K562 (cell line): ENCODE results near the gene CEBPE. TPM values are rescaled to one million over a fixed set of nuclear protein-coding genes. Genes with fewer than 3 reads are reported as not detected.

ENCODE experiments used
- ATAC-seq: fragments of 200-7000 bp; cut with Tn5 transposase; 3 replicates; pipeline ENCODE4 v1.9.1; 2020; ENCODE audit warnings: moderate library complexity
- BruUV-seq: library from RNA; stranded (reverse); fragments of 400-500 nt; replicated peaks from 2 replicates; lab custom pipeline; 2021; lab: Mats Ljungman, UMichigan
- CTCF ChIA-PET: fragments of 300-600 bp; formaldehyde crosslinking; extraction: SDS; loops from one replicate; lab custom pipeline; 2021; ENCODE audit warnings: low intra/inter-chr PET ratio; lab: Yijun Ruan, JAX
- POLR2A ChIA-PET: fragments of 300-600, 350-650 bp; sonication (Branson Sonifier 250); formaldehyde crosslinking; extraction: SDS; loops from one replicate; lab custom pipeline; 2021; ENCODE audit warnings: antibody characterized with exemption, inconsistent platforms; lab: Yijun Ruan, JAX
- DNase-seq, 4 experiments: peaks; one replicate each; pipeline versions ENCODE4 v3.0.0 to v3.0.0-alpha.2; 2011 to 2018; ENCODE audit warnings: low spot score in 3 of 4, mixed read lengths in 3 of 4; ENCODE audit errors: extremely low read depth in 1 of 4
- FAIRE-seq: peaks from 2 replicates; lab custom pipeline; 2011; peaks lifted over from hg19 to GRCh38; lab: Jason Lieb, UNC
- H2AFZ ChIP-seq: 2 replicates; pipeline ENCODE4 v1.6.0; 2011; ENCODE audit warnings: low read depth, low read length, control low read depth, inconsistent platforms
- H3K27ac ChIP-seq: fragments of 200-600 bp; 3 replicates; pipeline ENCODE4 v1.8.0; 2011; ENCODE audit warnings: low read depth, mild to moderate bottlenecking, control low read depth, inconsistent platforms, low read length, moderate library complexity, mixed read lengths; ENCODE audit errors: extremely low read depth
- H3K27me3 ChIP-seq, 2 experiments: fragments of 300-600 bp in 1 of 2; 2 replicates in 1 of 2; 3 replicates in 1 of 2; pipeline versions ENCODE4 v1.6.0 to v1.8.0; 2011; ENCODE audit warnings: inconsistent platforms in 2 of 2, low read length in 2 of 2, mild to moderate bottlenecking in 1 of 2, mixed read lengths in 1 of 2, moderate library complexity in 1 of 2; ENCODE audit not compliant: control insufficient read depth in 2 of 2, insufficient read depth in 2 of 2
- H3K36me3 ChIP-seq: fragments of 300-600 bp; 3 replicates; pipeline ENCODE4 v1.8.0; 2011; ENCODE audit warnings: mild to moderate bottlenecking, low read length, inconsistent platforms; ENCODE audit not compliant: control insufficient read depth, insufficient read depth
- H3K4me1 ChIP-seq, 2 experiments: fragments of 200-600 bp in 1 of 2; replicated peaks in 1 of 2; 2 replicates in 1 of 2; 3 replicates in 1 of 2; pipeline versions ENCODE4 v1.5.1 to v1.8.0; 2011; ENCODE audit warnings: inconsistent platforms in 2 of 2, low read length in 2 of 2, mild to moderate bottlenecking in 1 of 2, mixed read lengths in 1 of 2, moderate library complexity in 1 of 2; ENCODE audit not compliant: control insufficient read depth in 2 of 2, insufficient read depth in 2 of 2
- H3K4me2 ChIP-seq: 2 replicates; pipeline ENCODE4 v1.6.1; 2011; ENCODE audit warnings: low read length, control low read depth, inconsistent platforms, mixed read lengths; ENCODE audit not compliant: insufficient read depth
- H3K4me3 ChIP-seq: fragments of 200-600 bp; sonication (generic), shearing (Covaris generic); 2 replicates; pipeline ENCODE4 v1.5.1; 2016; ENCODE audit warnings: control low read depth, inconsistent platforms
- H3K79me2 ChIP-seq: fragments of 200-600 bp; 3 replicates; pipeline ENCODE4 v1.8.0; 2011; ENCODE audit warnings: low read length, inconsistent platforms; ENCODE audit not compliant: control insufficient read depth, insufficient read depth
- H3K9ac ChIP-seq, 2 experiments: 2 replicates each; pipeline versions ENCODE4 v1.6.0 to v1.6.1; 2011; ENCODE audit warnings: low read depth in 2 of 2, low read length in 2 of 2, control low read depth in 1 of 2, inconsistent platforms in 1 of 2, mild to moderate bottlenecking in 1 of 2, mixed read lengths in 1 of 2; ENCODE audit not compliant: insufficient read depth in 1 of 2
- H3K9me1 ChIP-seq: one replicate; pipeline ENCODE4 v1.6.0; 2011; ENCODE audit warnings: inconsistent platforms, mild to moderate bottlenecking, low read length, moderate library complexity; ENCODE audit not compliant: control insufficient read depth, insufficient read depth
- H3K9me3 ChIP-seq: replicated peaks from 2 replicates; pipeline ENCODE4 v1.5.1; 2011; ENCODE audit warnings: low read depth, low read length, inconsistent platforms; ENCODE audit not compliant: control insufficient read depth, insufficient read depth
- H4K20me1 ChIP-seq: replicated peaks from 2 replicates; pipeline ENCODE4 v1.6.1; 2011; ENCODE audit warnings: low read length, inconsistent platforms, mixed read lengths; ENCODE audit not compliant: control insufficient read depth, insufficient read depth
- BDP1 ChIP-seq: IDR thresholded peaks from 3 replicates; pipeline ENCODE4 v1.6.1; 2011; ENCODE audit not compliant: insufficient read length, insufficient read depth
- CBFA2T2 ChIP-seq: fragments of 450-650 bp; conservative IDR thresholded peaks from 2 replicates; pipeline ENCODE4 v1.6.1; 2017; ENCODE audit warnings: mild to moderate bottlenecking
- CHD4 ChIP-seq: fragments of 200-600 bp; sonication (generic); IDR thresholded peaks from 3 replicates; pipeline ENCODE4 v1.6.1; 2012; ENCODE audit warnings: low read depth, mild to moderate bottlenecking, mixed read lengths, low read length, inconsistent platforms; ENCODE audit not compliant: insufficient read depth, insufficient replicate concordance, poor library complexity, severe bottlenecking
- ETV6 ChIP-seq, 3 experiments: fragments of 150-350 bp in 1 of 3; sonication (generic) in 1 of 3; formaldehyde crosslinking in 1 of 3; IDR thresholded peaks; 2 replicates each; pipeline versions ENCODE4 v1.6.1 to v1.8.0; 2014 to 2022; ENCODE audit warnings: borderline replicate concordance in 2 of 3, low read depth in 2 of 3, antibody characterized with exemption in 1 of 3, low read length in 1 of 3, mild to moderate bottlenecking in 1 of 3, missing genetic modification reagents in 1 of 3
- GABPA ChIP-seq: fragments of 200-800 bp; sonication (Bioruptor generic); conservative IDR thresholded peaks from 2 replicates; pipeline ENCODE4 v1.6.1; 2016; ENCODE audit warnings: low read depth, missing genetic modification characterization, missing compliant biosample characterization
- GTF3C2 ChIP-seq: IDR thresholded peaks from 3 replicates; pipeline ENCODE4 v1.6.1; 2011; ENCODE audit warnings: borderline replicate concordance, mild to moderate bottlenecking, moderate library complexity; ENCODE audit not compliant: insufficient read length; ENCODE audit errors: extremely low read depth
- HDAC8 ChIP-seq: fragments of 450-650 bp; IDR thresholded peaks from 2 replicates; pipeline ENCODE4 v1.6.1; 2016; ENCODE audit warnings: mild to moderate bottlenecking, missing genetic modification characterization, moderate library complexity, missing compliant biosample characterization
- MBD2 ChIP-seq: sonication (generic); IDR thresholded peaks from 2 replicates; pipeline ENCODE4 v1.6.1; 2016; ENCODE audit warnings: low read depth, borderline replicate concordance
- NFRKB ChIP-seq: fragments of 450-650 bp; IDR thresholded peaks from 2 replicates; pipeline ENCODE4 v1.6.1; 2016; ENCODE audit warnings: low read depth
- RBM25 ChIP-seq: fragments of 200-400 bp; formaldehyde crosslinking; IDR thresholded peaks from 2 replicates; pipeline ENCODE4 v1.6.1; 2018; ENCODE audit warnings: low read length, low read depth, moderate library complexity; ENCODE audit not compliant: severe bottlenecking
- STAG1 ChIP-seq: sonication (generic); formaldehyde crosslinking; IDR thresholded peaks from 2 replicates; pipeline ENCODE4 v1.5.0; 2020; ENCODE audit warnings: missing genetic modification reagents, borderline replicate concordance
- ZNF639 ChIP-seq, 2 experiments: fragments of 200-800 bp in 1 of 2; sonication (Bioruptor generic) in 1 of 2; sonication (generic) in 1 of 2; formaldehyde crosslinking in 1 of 2; IDR thresholded peaks in 1 of 2; conservative IDR thresholded peaks in 1 of 2; 2 replicates each; pipeline versions ENCODE4 v1.5.0 to v1.6.1; 2016 to 2020; ENCODE audit warnings: missing compliant biosample characterization in 1 of 2, missing genetic modification characterization in 1 of 2, missing genetic modification reagents in 1 of 2
- ZNF644 ChIP-seq: fragments of 200-800 bp; sonication (Bioruptor generic); IDR thresholded peaks from 2 replicates; pipeline ENCODE4 v1.6.1; 2016; ENCODE audit warnings: low read depth, missing genetic modification characterization, missing compliant biosample characterization
- ZNF717 ChIP-seq: fragments of 250-450 bp; sonication (Bioruptor Pico); IDR thresholded peaks from 2 replicates; pipeline ENCODE4 v1.5.0; 2021
- ZNF75A ChIP-seq: fragments of 450-650 bp; formaldehyde crosslinking; IDR thresholded peaks from 2 replicates; pipeline ENCODE4 v1.4.0; 2020; ENCODE audit warnings: mild to moderate bottlenecking
- WGBS: fragments of 100-300 bp; shearing (Covaris generic); methylation state at CpG from one replicate; pipeline ENCODE4 v1.1.6; 2016; ENCODE audit warnings: low coverage, mixed read lengths; ENCODE audit not compliant: insufficient coverage; ENCODE audit errors: missing lambda C conversion rate; 5-methylcytosine and 5-hydroxymethylcytosine counted together
- in situ Hi-C: fragments of 300-500 bp; cut with MboI; formaldehyde crosslinking; loops from 4 replicates; pipeline ENCODE4 v1.15.0; 2018; ENCODE audit warnings: inconsistent platforms, mixed read lengths
- intact Hi-C: fragments of 100-400 bp; cut with micrococcal nuclease; formaldehyde crosslinking; loops from 2 replicates; pipeline ENCODE4 v1.14.2; 2022
- polyA plus RNA-seq, 8 experiments: library from polyadenylated mRNA; depleted of rRNA in 4 of 8; stranded (reverse) in 5 of 8; unstranded in 3 of 8; fragments of >200 nt; fragmentation: Nextera tagmentation in 2 of 8; fragmentation: Illumina TruSeq in 1 of 8; extraction: Ambion mirVana in 2 of 8; extraction: Trizol in 1 of 8; gene quantifications; 2 replicates each; pipeline versions ENCODE4 v1.2.1 to v1.2.3, GENCODE V29; 2011 to 2014; ENCODE audit warnings: inconsistent platforms in 1 of 8, missing spikeins in 1 of 8
- total RNA-seq, 7 experiments: library from RNA; depleted of rRNA in 6 of 7; stranded (reverse); fragments of >200 nt in 6 of 7; fragmentation: Illumina TruSeq in 2 of 7; extraction: Trizol in 2 of 7; gene quantifications; 2 replicates each; pipeline versions ENCODE4 v1.2.1 to v1.2.3, GENCODE V29; 2011 to 2021; ENCODE audit warnings: low replicate concordance in 1 of 7
- TF ChIP-seq, protein P1 (sequence below): fragments of 450-650 bp; formaldehyde crosslinking; IDR thresholded peaks from 2 replicates; pipeline ENCODE4 v1.4.0; 2020; ENCODE audit warnings: mild to moderate bottlenecking, mixed read lengths

The CEBPE gene
- total and polyA plus RNA-seq, 9 of the 15 experiments (the other 6 are each of a cell fraction or from before 2014, with no cell fraction given), result 0.09 to 0.15 (median 0.13) TPM; not detected in 6

GRCh38 chr14:23130871-23131270, 11.8 kb upstream of the CEBPE start:
- Histone ChIP-seq H3K79me2 (no peaks in the 10 kb centered on the region), H2AFZ (no peak overlapping the region), H3K4me3 (no peak overlapping the region), H3K9me1 (no peaks in the 10 kb centered on the region), H3K4me1 (peaks cover 26 to 29% of the 10 kb centered on the region in 2 experiments), H3K9ac (no peak overlapping the region; a peak in 1 of 4 replicates), H3K27me3 (no peaks in the 10 kb centered on the region), H3K27ac (no peak overlapping the region), H4K20me1 (no peaks in the 10 kb centered on the region), H3K9me3 (no peaks in the 10 kb centered on the region), H3K4me2 (no peak overlapping the region), H3K36me3 (peaks cover 3% of the 10 kb centered on the region; the same call in 1 of the 3 replicates)
- no peak for ATAC-seq
- ChIA-PET POLR2A (no interaction called here), CTCF (interaction anchor here (0.6 to 1.5 kb wide), 2 partner anchors 10 to 60 kb away, joined by 3 to 5 read pairs; no protein-coding TSS in a partner anchor)
- TF ChIP-seq STAG1 (no peak), ZNF75A (CRISPR knock-in tag) (no peak), RBM25 (no peak), ZNF717 (no peak), CBFA2T2 (no peak), GABPA (no peak), ZNF644 (tag) (no peak), HDAC8 (tag) (no peak), ZNF639 (CRISPR knock-in tag; conservative IDR thresholded peaks at IDR 0.05 in 1 of 2, IDR thresholded peaks at IDR 0.05 in 1 of 2) (no peak), ETV6 (IDR thresholded peaks at IDR 0.05; ENCODE audit: borderline replicate concordance in 1 of 2, low read depth in 2 of 2, low read length in 1 of 2) (no peak), ETV6 (CRISPR knock-in tag; IDR thresholded peaks at IDR 0.05; ENCODE audit: borderline replicate concordance) (no peak), BDP1 (no peak), GTF3C2 (no peak), NFRKB (no peak), MBD2 (no peak), CHD4 (no peak)
- TF ChIP-seq, protein P1, sequence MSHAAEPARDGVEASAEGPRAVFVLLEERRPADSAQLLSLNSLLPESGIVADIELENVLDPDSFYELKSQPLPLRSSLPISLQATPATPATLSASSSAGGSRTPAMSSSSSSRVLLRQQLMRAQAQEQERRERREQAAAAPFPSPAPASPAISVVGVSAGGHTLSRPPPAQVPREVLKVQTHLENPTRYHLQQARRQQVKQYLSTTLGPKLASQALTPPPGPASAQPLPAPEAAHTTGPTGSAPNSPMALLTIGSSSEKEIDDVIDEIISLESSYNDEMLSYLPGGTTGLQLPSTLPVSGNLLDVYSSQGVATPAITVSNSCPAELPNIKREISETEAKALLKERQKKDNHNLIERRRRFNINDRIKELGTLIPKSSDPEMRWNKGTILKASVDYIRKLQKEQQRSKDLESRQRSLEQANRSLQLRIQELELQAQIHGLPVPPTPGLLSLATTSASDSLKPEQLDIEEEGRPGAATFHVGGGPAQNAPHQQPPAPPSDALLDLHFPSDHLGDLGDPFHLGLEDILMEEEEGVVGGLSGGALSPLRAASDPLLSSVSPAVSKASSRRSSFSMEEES (CRISPR knock-in tag), result no peak
- intact Hi-C loops, result no loop called here
- FAIRE-seq, result no peak
- in situ Hi-C loops, result no loop called here
- DNase-seq, result no peak
- no TSS peak for BruUV-seq
- 54% methylated on average over 3 of the region's 3 CpGs for WGBS
